ENCODE data around the gene RFK.
A peak's percentile ranks its signal among the peaks of the same experiment; 100 is the strongest.
"Not testable (repeated sequence)": the region's sequence is repeated elsewhere in the genome, so short reads cannot be mapped to it uniquely, and the experiment has no call there.

RFK gene

GRCh38 chr9:76369583-76369982 lies 24.6 kb downstream of the RFK start:
- DNase-seq = peak; percentile 37

GRCh38 chr9:76366275-76366674 lies 28.0 kb downstream of the RFK start:
- DNase-seq = no peak

GRCh38 chr9:76365028-76365427 lies 29.2 kb downstream of the RFK start:
- no peak for DNase-seq

DNA sequence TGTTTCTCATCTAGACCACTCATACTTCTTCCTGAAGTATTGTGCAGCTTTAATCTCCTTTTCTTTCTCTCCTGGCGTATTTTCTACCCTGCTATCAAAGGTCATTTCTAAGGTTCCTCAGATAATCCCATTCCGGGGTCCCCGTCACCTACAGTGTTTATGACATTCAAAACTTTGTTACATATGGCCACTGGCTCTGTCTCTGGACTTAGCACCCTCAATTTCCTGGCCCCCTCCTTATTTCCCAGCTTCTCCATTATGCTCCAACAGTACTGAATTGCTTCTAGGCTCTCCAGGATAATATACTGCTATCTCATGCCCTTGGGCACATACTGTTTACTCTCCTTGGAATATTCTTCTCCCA lies 31.2 kb downstream of the RFK start:
- DNase-seq = no peak

DNA sequence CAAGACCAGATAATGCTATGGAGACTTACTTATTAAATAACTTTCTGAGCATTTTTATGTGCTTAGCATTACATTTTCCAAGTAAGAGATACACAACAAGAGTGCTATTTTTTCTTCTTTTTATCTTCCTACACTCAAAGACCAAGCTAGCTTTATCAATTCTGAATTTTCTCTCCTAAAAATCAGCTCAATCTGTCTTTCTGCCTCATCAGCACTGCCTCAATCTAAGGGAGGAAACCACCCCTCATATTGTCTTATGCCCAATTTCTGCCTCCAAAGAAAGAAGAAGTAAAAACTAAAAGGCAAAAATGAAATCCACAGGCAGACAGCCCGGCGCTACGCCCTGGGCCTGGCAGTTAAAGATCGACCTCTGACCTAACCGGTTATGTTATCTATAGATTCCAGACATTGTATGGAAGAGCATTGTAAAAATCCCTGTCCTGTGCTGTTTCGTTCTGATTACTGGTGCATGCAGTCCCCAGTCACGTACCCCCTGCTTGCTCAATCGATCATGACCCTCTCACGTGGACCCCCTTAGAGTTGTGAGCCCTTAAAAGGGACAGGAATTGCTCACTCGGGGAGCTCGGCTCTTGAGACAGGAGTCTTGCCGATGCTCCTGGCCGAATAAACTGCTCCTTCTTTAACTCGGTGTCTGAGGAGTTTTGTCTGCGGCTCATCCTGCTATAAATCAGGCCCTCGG lies 31.7 kb downstream of the RFK start:
- DNase-seq = not testable (repeated sequence)

DNA sequence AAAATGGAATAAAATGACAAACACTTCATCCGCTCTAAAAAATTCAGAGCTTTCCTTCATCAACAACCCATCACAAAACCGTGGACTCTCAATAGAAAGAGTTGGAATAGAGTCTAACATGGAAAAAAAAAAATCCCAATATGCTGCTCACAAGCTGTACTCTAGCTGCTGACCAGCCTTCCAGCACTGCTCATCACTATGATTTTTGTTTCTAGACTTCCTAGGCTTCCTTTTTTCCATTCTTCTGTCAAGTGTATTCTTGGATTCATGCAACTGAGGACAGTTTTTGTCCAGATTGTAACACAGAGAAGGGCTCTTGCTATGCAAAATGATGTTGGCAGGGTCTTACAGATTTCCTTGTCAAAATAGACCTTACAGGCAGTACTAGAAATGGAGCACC lies 34.5 kb downstream of the RFK start:
- no peak for DNase-seq

DNA sequence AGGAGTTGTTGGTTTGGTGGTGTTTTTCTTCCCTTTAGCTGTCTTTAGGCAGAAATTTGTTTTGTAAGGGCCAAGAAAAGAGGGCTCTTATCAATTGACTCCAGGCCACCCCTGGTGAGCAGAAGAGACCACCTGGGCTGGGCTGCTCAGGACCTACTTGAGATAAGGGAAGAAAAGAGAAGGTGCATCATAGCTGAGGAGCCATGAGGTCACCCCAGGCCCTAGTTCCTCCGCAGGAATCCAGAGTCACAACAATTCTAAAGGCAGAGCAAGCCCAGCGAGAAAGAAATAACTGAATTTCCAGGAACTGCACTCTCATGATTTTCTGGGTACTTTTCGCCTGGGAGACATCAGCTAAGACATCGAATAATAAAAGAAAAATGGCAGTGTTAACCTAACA lies 34.9 kb downstream of the RFK start:
- DNase-seq = no peak

GRCh38 chr9:76358628-76359280 lies 35.5 kb downstream of the RFK start:
- no peak for DNase-seq

- no peak for DNase-seq
These were observed 36.7 kb downstream of the RFK start for GRCh38 chr9:76357555-76357954.

DNA sequence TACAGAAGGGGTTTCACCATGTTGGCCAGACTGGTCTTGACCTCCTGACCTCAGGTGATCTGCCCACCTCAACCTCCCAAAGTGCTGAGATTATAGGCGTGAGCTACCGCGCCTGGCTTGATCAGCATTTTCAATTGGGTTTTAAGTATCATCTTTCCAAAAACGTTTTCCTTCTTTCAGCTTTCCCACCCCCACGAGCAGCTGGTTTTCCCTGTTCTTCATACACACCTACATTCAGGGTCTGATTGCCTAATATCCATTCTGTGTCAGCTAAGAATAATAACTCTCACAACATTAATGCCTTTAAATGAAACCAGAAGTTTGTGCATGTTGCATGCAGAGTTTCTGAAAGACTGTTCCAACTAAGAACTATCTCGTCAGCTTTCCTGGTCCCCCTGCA lies 38.3 kb downstream of the RFK start:
- no peak for DNase-seq

DNA sequence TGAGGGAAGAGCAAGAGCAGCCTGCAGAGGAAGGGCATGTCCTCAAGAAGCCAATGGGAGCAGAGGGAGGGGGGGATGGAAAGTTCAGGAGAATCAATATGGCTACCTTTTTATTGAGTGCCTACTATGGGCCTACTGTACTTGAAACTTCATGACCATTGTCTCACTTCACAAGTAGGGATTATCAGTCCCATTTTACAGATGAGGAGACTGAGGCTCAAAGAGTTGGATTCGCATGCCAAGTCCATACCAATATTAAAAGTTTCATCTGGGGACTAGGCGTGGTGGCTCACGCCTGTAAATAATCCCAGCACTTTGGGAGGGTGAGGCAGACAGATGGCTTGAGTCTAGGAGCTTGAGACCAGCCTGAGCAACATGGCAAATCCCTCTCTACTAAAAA lies 40.0 kb downstream of the RFK start:
- DNase-seq = no peak

GRCh38 chr9:76353280-76353679 lies 40.9 kb downstream of the RFK start:
- DNase-seq = no peak

- no peak for DNase-seq
These were observed 42.1 kb downstream of the RFK start for GRCh38 chr9:76352026-76352620.

DNA sequence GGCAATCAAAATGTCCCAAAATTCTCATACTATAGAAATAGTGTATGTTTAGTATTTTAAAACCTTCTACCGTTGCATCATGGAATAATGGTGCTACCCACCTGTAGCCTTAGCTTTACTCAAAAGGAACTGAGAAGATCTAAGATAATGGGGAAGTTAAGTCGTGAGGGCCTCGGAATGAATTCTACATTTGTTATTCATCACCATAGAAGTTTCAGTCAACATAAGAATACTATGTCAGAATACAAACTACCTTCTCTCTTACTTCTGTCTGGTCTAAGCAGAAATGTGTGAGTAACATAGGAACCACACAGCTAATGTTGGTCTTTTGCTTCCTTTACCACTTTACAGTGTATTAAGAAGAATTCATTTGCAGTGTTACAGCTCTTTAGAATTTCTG lies 43.2 kb downstream of the RFK start:
- DNase-seq = no peak

DNA sequence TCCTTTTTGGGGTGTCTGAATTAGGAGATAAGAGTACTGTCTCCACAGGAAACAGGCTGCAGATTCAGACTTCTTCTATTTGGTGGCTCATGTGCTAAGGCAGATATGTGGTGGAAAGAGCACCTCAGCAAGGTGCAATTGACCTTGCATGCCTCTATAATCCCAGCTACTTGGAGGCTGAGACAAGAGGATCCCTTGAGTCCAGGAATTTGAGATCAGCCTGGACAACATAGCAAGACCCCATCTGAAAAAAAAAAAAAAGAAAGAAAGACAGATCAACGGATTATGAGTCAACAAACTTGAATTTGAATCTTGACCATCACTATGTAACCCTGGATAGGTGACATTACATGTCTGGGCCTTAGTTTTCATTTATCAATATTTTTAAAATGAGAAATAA lies 44.4 kb downstream of the RFK start:
- DNase-seq = no peak

GRCh38 chr9:76342858-76343257 lies 51.4 kb downstream of the RFK start:
- DNase-seq = no peak

GRCh38 chr9:76342201-76342600 lies 52.0 kb downstream of the RFK start:
- DNase-seq = no peak

- DNase-seq = no peak
These were observed 52.6 kb downstream of the RFK start for GRCh38 chr9:76341616-76342015.

DNA sequence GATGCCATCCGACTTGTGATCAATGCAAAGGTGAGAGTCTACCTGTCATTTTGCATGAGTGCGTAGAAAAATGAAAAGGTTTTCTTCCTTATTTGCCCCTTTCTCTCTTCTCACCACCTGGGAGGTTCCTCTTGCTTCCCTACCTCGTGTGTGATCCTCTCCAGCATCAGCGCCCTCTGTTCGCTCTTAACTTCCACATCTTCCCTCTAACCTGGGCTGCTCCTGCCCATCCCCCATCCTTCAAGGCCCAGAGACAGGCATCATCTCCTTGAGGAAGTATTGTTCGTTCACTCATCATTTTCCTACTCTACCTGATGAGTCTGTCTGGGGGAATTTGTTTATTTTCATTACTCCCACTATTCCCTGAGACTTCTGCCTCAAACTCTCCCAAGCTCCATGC lies 55.8 kb downstream of the RFK start:
- DNase-seq = no peak

GRCh38 chr9:76336027-76336426 lies 58.2 kb downstream of the RFK start:
- DNase-seq = no peak

All from NCI-H187 treated with DMSO at 0.1 percent for 48 hours (cell line).